GM18507 (cell line): ENCODE results near the gene IMPG1.
"Not testable (repeated sequence)": the region's sequence is repeated elsewhere in the genome, so short reads cannot be mapped to it uniquely, and the experiment has no call there.

ENCODE experiments used
- DNase-seq: peaks from one replicate; pipeline ENCODE4 v3.0.0; 2011; ENCODE audit warnings: low read depth; ENCODE audit not compliant: insufficient read length; ENCODE audit errors: extremely low spot score
- FAIRE-seq: peaks from 2 replicates; lab custom pipeline; 2011; peaks lifted over from hg19 to GRCh38; lab: Jason Lieb, UNC

The IMPG1 gene

GRCh38 chr6:75905129-75905528 is 167.3 kb downstream of the IMPG1 start:
- not testable (repeated sequence) for DNase-seq, FAIRE-seq

GRCh38 chr6:75900216-75900615 is 172.2 kb downstream of the IMPG1 start:
- not testable (repeated sequence) for FAIRE-seq

GRCh38 chr6:75896526-75896925 is 175.9 kb downstream of the IMPG1 start:
- no peak for DNase-seq
- no peak for FAIRE-seq

More at GRCh38 chr6:75900216-75900615, 172.2 kb downstream of the IMPG1 start:
- not testable (repeated sequence) for DNase-seq

GRCh38 chr6:75893776-75894152 is 178.7 kb downstream of the IMPG1 start:
- no peak for DNase-seq
- FAIRE-seq = no peak

GRCh38 chr6:75893058-75893775 is 179.2 kb downstream of the IMPG1 start:
- FAIRE-seq (peak; percentile 67), DNase-seq (no peak)

GRCh38 chr6:75892384-75892783 is 180.1 kb downstream of the IMPG1 start:
- DNase-seq (no peak), FAIRE-seq (no peak)

GRCh38 chr6:75884822-75885221 is 187.6 kb downstream of the IMPG1 start:
- DNase-seq (no peak), FAIRE-seq (no peak)

GRCh38 chr6:75882734-75883133 is 189.7 kb downstream of the IMPG1 start:
- no peak for DNase-seq
- no peak for FAIRE-seq

GRCh38 chr6:75880305-75880704 is 192.2 kb downstream of the IMPG1 start:
- FAIRE-seq (no peak), DNase-seq (no peak)

GRCh38 chr6:75876152-75876551 is 196.3 kb downstream of the IMPG1 start:
- DNase-seq (no peak), FAIRE-seq (no peak)

- FAIRE-seq (no peak), DNase-seq (no peak)
Measured at GRCh38 chr6:75874224-75874623, 198.2 kb downstream of the IMPG1 start.
